HEK293T (cell line): Measurements from ENCODE around the gene DDX24.

Source experiments
- CTCF ChIA-PET: fragments of 350-600 bp; formaldehyde crosslinking; extraction: SDS; loops from one replicate; lab custom pipeline; 2021; ENCODE audit warnings: antibody characterized with exemption, inconsistent platforms; lab: Yijun Ruan, JAX
- POLR2A ChIA-PET: fragments of 350-600 bp; formaldehyde crosslinking; extraction: SDS; loops from one replicate; lab custom pipeline; 2020; ENCODE audit warnings: antibody characterized with exemption, inconsistent platforms; lab: Yijun Ruan, JAX
- DNase-seq: peaks from one replicate; pipeline ENCODE4 v3.0.0; 2012; ENCODE audit warnings: mixed read lengths; ENCODE audit errors: extremely low spot score
- ARNT ChIP-seq: fragments of 450-650 bp; IDR thresholded peaks from 2 replicates; pipeline ENCODE4 v1.6.1; 2017; ENCODE audit warnings: mild to moderate bottlenecking
- BHLHE40 ChIP-seq: fragments of 450-650 bp; IDR thresholded peaks from 2 replicates; pipeline ENCODE4 v1.6.1; 2016; ENCODE audit warnings: mild to moderate bottlenecking, moderate library complexity, borderline replicate concordance
- FOXA1 ChIP-seq: fragments of 450-650 bp; IDR thresholded peaks from 2 replicates; pipeline ENCODE4 v1.6.1; 2016; ENCODE audit warnings: mild to moderate bottlenecking
- FOXK2 ChIP-seq: fragments of 450-650 bp; IDR thresholded peaks from 2 replicates; pipeline ENCODE4 v1.6.1; 2016; ENCODE audit warnings: mild to moderate bottlenecking
- FOXM1 ChIP-seq: fragments of 450-650 bp; IDR thresholded peaks from 2 replicates; pipeline ENCODE4 v1.6.1; 2017; ENCODE audit warnings: mild to moderate bottlenecking, borderline replicate concordance
- LEF1 ChIP-seq: fragments of 450-650 bp; IDR thresholded peaks from 2 replicates; pipeline ENCODE4 v1.6.1; 2017; ENCODE audit warnings: mild to moderate bottlenecking, borderline replicate concordance
- NFRKB ChIP-seq: fragments of 450-650 bp; IDR thresholded peaks from 2 replicates; pipeline ENCODE4 v1.6.1; 2016; ENCODE audit warnings: mild to moderate bottlenecking, moderate library complexity
- SP1 ChIP-seq: fragments of 450-650 bp; IDR thresholded peaks from 2 replicates; pipeline ENCODE4 v1.6.1; 2017
- SUZ12 ChIP-seq: fragments of 450-650 bp; IDR thresholded peaks from 2 replicates; pipeline ENCODE4 v1.6.1; 2016; ENCODE audit warnings: mild to moderate bottlenecking

DDX24 gene

DNA sequence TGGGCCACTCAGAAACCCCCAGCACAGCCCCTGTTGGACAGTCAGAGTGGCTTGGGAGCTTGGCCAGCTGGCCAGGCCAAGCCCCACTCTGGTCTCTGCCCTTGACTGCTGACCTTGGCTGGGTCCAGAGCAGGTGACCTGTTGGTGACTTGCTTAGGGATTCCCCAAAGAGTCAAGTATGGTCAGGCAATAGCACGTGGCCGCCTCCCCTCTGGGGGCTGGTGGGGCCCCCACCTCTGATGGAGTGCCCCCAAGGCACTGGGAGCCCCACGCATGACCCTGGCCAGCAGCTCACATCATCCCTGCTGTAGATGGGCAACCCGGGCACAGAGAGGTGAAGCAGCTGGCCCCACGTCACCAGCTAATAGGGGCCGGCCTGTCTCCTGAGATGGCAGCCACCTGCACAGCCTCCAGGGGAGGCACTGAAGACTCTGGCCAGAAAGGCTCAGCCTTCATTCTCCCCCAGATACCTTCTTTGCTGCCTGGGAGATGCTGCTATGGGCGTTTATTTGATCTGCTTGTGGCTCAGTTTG lies 82.1 kb downstream of the DDX24 start:
- no peak for DNase-seq
- ChIA-PET CTCF (interaction anchor here (2.2 kb wide), 1 partner anchor 59 kb away, joined by 17 read pairs; no protein-coding TSS in a partner anchor), POLR2A (no interaction called here)
- TF ChIP-seq FOXM1 (no peak), FOXA1 (no peak), FOXK2 (no peak), BHLHE40 (no peak), LEF1 (no peak), NFRKB (no peak), SP1 (no peak), SUZ12 (no peak), ARNT (no peak)
